NCI-H460 (cell line): ENCODE results near the gene MAGEL2. TPM values are rescaled to one million over a fixed set of nuclear protein-coding genes. Genes with fewer than 3 reads are reported as not detected.
"Not testable (repeated sequence)": the region's sequence is repeated elsewhere in the genome, so short reads cannot be mapped to it uniquely, and the experiment has no call there.

Source experiments
- DNase-seq: peaks from one replicate; pipeline ENCODE4 v3.0.0-alpha.2; 2016; ENCODE audit warnings: low read depth; ENCODE audit errors: extremely low read depth
- total RNA-seq: library from RNA; depleted of rRNA; stranded (reverse); fragments of >200 nt; shearing (Covaris generic); gene quantifications from 2 replicates; pipeline ENCODE4 v1.2.3, GENCODE V29; 2014; rRNA removed

Gene MAGEL2
- total RNA-seq, 1 experiment from 2014 or later: not detected

DNA sequence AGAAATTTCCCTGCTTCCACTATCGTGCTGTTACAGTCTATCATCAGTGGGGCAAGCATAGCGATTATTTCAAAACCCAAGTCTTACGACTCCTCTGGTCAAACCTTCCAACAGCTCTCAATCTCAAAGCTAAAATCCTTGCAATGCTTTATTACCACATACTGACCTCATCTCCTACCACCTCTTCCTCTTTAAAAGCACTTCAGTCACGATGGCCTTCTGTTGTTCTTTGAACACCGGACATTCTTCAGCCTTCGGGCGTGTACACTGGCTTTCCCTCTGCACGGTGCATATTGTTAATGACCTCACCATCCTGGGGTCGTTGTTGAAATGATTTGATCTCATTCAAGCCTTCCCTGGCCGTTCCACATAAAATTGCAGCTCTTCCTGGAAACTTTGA is 31.1 kb downstream of the MAGEL2 start:
- DNase-seq: no peak

DNA sequence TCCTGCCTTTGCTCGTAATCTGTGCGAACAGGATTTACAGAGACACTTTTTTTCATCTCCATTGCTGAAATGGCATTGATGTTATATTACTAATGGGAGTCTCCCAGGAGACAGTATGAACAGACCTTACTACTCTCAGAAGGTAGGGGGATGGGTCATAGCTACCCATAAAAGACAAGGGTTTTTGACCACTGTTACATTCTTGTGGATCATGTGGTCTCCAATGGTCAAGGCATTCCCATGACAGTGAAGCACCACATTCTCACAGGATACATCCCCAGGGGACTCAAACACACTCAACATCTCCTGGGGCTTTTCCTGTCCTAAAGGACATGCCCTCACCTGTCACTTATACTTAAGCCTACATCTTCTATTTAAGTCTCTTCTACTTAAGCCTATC is 41.4 kb downstream of the MAGEL2 start:
- DNase-seq: no peak

DNA sequence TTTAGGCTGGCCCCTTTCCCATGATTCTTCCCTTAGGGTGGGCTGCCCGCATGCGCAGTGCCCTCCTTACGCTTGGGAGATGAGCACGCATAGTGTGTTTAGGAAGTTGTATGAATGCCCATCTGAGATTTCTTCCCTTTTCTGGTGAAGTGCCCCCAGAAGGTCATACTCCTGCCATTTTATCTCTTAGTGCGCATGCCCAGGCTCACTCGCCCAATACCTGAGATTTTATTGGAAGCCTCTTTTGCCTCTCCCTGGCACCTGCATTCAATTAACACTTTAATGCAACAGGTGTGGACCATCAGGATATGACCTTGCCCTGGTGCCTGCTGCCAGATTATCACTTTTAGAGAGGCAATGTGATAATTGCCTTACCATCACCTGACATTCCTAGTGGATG is 45.5 kb downstream of the MAGEL2 start:
- no peak for DNase-seq

DNA sequence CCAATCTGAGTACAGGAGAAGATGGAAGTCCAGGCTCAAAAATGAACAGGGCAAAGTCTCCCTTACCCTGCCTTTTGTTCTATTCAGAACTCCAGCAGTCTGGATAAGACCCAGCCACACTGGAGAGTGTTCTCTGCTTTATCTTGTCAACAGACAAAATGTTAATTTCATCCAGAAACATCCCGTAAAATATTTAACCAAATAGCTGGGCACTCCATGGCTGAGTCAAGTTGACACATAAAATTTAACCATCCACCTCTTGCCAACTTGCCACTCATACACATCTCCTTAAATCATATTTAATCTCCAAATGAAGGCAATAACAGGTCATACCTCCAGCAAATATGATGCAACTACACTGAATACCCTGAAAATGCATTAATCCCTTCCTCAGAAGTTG is 48.6 kb downstream of the MAGEL2 start:
- DNase-seq: no peak

DNA sequence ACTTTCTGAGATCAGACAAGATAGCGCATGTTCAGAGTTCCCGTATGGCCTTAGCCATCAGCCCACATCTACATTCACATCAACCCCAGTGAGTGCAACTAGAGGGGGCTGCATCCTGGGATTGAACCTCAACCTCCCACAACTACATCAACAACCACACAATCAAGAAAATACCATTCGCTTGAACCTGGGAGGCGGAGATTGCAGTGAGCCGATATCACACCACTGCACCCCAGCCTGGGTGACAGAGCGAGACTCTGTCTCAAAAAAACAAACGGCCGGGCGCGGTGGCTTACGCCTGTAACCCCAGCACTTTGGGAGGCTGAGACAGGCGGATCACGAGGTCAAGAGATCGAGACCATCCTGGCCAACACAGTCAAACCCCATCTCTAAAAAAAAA is 50.4 kb downstream of the MAGEL2 start:
- not testable (repeated sequence) for DNase-seq

DNA sequence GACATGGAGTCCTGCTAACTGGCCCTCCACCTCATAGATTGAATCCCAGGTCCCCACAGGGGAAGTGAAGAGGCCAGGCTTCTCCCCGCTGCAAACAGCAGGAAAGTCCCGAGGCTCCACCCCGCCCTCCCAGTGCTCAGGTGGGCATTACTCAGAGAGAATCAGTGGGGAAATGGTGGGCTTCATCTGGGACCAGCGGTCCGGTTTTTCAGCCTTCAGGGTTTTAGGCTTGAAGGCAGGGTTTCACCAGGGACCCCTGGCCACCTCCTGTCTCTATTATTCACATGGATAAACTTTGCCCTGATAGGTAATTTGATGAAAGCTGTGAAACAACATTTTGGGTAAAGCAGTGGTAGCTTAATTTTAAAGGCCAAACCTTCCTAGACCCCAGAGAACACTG is 50.9 kb downstream of the MAGEL2 start:
- DNase-seq: no peak

DNA sequence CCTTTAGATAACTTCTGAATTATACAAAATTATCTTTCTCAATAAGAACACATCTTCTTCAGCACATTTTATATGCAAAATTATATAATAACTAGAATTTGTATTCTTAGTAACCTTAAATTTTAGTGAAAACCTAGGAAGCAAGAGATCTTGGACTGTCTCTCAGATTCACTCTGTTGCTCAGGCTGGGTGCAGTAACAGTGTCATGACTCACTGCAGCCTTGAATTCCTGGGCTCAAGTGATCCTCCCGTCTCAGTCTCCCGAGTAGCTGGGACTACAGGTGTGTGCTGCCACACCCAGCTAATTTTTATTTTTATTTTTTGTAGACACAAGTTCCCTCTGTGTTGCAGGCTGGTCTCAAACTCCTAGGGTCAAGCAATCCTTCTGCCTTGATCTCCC is 52.3 kb downstream of the MAGEL2 start:
- no peak for DNase-seq

DNA sequence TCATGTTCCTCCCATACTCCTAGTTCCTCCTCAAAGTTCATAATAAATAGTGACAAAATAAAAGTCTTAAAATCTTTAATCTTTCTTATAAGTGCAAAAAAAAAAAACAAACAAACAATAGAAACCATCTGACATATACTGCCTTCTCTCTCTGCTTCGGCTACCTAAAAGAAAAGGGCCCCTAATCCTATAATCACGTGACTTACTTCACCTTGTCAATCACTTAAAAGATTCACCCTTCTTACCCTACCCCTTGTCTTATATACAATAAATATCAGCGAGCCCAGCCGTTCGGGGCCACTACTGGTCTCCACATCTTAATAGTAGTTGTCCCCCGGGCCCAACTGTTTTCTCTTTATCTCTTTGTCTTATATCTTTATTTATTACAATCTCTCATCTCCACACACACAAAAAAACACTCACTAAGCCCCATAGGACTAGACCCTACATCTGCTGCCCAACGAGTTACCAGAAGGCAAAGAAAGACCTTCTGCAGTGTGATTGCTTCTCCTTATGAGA is 53.4 kb downstream of the MAGEL2 start:
- DNase-seq: no peak

Other genes with a start within 250 kb of the MAGEL2 start
- not detected in 2 replicates for gene GOLGA6L2, start 200.6 kb downstream of the MAGEL2 start, total RNA-seq
- gene MKRN3, start 82.2 kb downstream of the MAGEL2 start, total RNA-seq: not detected in 2 replicates
- gene NDN, start 39.4 kb upstream of the MAGEL2 start, total RNA-seq: 1.0 and 2.1 TPM in 2 replicates